Measurements from ENCODE around the gene WDR7. TPM values are rescaled to one million over a fixed set of nuclear protein-coding genes. Genes with fewer than 3 reads are reported as not detected.

Gene WDR7
- polyA plus RNA-seq, 5 donors, result 10.4 to 14.2 (median 12.1) TPM

DNA sequence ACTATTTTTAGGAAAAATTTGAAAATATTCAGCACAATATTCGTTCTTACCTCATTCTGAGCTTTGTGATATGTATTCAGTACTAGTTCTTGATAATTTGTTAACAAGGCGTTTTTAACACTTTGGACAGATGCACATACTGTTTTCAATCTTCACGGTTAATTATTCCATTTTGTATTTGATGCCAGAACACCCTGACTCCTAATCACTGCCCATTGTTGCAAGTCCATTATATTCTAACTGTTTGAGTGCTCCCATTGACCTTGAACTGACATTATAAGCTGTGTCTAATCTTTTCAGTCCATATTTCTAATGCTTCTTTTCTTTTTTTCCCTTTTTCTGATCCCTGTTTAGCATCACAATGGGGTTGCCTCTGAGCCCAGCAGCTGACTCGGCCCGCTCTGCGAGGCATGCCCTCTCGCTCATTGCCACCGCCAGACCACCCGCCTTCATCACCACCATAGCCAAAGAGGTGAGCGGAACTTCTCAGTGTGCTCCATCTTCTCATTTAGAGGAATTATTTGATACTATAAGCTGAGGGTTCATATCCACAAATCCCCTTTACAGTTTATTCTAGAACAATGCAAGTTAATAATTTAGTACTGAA, 284.4 kb downstream of the WDR7 start:
- peak; percentile 55 to 57 for DNase-seq

DNA sequence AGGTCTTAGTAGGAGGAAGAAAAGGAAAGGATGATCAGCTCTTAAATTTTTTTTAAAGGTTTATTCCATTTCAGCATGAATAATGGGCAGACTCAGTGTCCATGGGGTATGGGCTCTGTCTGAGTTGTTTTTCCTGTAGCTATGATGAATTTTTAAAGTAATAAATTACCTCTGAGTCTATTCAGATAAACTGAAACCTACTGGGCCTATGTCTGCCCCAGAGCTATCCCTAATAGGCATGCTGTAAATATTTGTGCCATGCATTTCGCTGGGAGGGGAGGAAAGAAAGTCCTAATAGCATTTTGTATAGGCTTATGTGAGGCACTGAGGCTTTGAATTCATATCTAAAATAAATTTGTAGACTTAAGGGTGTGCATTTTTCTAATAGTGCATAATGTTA, 285.3 kb downstream of the WDR7 start:
- DNase-seq, result no peak

DNA sequence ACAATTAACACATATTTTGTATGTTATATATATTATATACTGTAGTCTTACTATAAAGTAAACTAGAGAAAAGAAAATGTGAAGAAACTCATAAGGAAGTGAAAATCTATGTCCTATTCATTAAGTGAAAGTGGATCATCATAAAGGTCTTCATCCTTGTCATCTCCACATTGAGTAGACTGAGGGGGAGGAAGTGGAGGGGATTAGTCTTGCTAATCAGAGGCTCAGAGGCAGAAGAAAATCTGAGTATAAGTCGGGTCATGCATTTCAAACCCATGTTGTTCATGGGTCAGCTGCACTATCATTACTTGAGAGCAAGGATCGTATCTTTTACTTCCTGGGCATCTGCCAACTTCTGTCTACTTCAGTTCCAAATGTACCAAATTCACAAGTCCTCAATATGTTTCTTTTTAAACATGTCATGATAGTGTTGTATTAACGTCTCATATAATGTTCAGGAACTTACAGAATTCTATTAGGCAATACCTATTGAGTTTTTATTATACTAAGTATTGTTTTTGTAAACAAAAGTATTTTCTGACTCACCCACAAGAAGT, 286.8 kb downstream of the WDR7 start:
- no peak for DNase-seq

- DNase-seq, result no peak
These were observed 294.3 kb downstream of the WDR7 start for GRCh38 chr18:56945171-56946083.

DNA sequence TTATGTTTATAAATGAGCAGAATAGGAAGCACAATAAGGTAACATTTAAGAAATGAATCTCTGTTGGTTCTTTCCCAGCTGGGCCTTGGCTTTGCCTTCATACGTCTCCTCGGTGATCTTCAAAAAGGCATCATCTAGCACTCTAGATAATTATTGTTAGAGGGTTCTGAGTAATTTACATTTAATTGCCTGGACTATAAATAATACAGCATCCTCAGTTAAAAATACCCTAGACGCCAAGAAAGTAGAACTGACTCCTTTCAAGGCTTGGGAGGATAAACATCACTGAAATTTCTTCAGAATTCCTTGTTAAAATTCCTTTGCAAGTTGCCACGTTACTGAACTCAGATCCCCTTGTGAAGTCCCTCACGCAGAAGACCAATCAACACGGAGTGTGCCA, 296.1 kb downstream of the WDR7 start:
- no peak for DNase-seq

- DNase-seq, result no peak
These were observed 300.9 kb downstream of the WDR7 start for GRCh38 chr18:56952026-56952425.

- DNase-seq, result no peak
These were observed 302.5 kb downstream of the WDR7 start for GRCh38 chr18:56953428-56954198.

GRCh38 chr18:56955490-56955889, 304.3 kb downstream of the WDR7 start:
- no peak for DNase-seq

GRCh38 chr18:56959120-56959519, 308.0 kb downstream of the WDR7 start:
- DNase-seq, result no peak

DNA sequence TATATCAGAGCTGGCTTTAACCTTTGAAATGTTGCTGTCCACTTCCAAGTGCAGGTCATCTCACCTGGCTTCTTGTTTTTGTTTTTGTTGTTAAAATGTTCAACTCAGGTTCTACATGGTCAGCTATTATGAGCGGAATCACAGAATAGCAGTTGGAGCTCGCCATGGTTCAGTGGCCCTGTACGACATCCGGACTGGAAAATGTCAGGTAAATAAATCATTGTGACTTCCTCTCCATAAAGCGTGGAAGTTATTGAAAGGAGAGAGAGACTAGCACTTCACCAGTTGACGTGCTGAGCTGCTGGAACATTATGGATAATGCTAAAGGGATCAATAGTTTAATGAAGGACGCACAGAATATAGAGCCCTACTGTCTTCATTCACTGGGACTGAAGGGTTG, 311.2 kb downstream of the WDR7 start:
- DNase-seq, result no peak

GRCh38 chr18:56967035-56967434, 315.9 kb downstream of the WDR7 start:
- DNase-seq, result no peak

GRCh38 chr18:56973487-56973886, 322.3 kb downstream of the WDR7 start:
- no peak for DNase-seq

DNA sequence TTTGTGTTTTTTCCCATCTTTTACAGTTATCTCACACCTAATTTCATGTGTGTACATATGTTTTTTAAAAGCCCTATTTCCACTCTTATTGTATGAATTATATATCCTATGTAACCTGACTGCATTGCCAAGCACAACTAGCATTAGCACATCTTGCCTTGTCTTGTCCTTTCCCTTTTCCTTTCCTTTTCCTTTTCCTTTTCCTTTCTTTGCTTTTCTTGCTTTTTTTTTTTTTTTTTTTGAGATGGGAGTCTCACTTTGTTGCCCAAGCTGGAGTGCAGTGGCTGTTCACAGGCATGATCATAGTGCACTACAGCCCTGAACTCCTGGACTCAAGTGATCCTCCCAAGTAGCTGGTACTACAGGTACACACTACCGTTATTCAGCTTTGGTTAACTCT, 323.0 kb downstream of the WDR7 start:
- no peak for DNase-seq

DNA sequence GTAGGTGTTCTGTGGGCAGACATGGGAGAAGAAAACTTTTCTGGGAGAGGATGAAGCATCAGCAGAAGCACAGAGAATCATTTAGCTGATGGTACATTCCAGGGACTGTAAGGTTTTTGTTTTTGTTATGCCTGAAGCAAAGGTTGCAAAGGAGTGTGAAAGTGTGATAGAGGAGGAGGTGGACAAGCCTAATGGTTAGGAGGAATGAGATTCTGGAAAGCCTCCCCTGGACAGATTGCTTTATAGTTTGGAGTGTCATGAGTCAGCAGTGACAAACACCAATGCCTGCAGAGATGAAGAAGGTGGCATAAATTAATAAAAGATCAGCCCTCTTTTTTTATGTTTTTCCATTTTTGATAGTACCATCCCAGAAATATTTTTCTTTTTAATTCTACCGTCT, 324.1 kb downstream of the WDR7 start:
- DNase-seq, result no peak

DNA sequence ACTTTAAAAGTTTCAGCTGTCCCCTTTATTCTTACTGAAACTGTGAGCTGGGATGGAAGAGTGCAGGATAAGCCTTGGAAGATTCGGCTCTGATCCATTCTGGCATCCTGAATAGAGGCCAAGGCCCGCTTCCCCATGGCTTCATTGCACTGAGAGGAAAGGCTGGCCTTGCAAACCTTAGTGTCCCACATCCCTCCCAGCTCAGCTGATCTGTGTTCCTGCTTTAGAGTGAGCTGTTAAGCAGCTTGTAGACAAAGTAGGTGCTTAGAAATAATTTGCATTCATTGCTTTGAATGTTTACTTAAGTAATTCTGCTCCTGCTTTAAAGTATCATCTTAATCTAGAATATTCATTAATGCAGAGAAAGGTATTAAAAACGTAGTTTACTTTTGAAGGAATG, 326.1 kb downstream of the WDR7 start:
- DNase-seq, result no peak

DNA sequence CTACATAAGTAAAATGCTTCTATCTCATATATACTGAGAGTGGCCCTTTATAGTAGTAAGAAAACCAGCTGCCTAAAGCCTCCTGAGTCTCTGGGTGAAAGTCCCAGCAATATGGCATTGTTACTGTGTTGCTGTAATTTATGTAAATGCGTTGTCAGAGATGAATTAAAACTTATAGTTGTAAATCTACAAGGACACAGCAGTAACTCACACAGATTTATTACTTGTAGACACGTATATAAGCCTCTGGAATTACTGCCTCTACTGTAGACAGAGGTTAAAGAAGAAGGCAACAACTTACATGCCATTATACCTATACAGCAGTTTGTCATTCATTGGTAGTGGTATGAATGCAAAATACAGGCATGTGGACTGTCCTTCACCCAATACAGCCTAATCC, 326.6 kb downstream of the WDR7 start:
- no peak for DNase-seq

- DNase-seq, result no peak
These were observed 329.0 kb downstream of the WDR7 start for GRCh38 chr18:56980151-56980550.

DNA sequence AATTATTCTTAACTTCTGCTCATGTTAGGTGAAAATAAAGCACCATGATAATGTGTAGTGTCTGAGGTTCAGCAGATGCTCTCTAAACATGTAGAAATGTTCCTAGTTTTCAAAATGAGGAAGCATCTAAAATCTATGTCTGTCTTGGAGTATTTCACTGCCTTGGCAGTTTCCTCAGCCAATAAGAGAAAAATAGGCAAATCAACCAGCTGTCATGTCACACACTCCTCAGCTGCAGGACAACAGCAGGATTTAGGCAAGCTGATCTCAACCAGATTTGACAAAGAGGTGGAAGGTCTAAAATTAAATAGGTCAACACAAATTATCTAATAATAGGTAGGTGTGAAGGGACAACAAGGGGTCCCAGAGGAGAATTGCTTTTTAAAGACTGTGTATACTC, 331.6 kb downstream of the WDR7 start:
- DNase-seq, result no peak

DNA sequence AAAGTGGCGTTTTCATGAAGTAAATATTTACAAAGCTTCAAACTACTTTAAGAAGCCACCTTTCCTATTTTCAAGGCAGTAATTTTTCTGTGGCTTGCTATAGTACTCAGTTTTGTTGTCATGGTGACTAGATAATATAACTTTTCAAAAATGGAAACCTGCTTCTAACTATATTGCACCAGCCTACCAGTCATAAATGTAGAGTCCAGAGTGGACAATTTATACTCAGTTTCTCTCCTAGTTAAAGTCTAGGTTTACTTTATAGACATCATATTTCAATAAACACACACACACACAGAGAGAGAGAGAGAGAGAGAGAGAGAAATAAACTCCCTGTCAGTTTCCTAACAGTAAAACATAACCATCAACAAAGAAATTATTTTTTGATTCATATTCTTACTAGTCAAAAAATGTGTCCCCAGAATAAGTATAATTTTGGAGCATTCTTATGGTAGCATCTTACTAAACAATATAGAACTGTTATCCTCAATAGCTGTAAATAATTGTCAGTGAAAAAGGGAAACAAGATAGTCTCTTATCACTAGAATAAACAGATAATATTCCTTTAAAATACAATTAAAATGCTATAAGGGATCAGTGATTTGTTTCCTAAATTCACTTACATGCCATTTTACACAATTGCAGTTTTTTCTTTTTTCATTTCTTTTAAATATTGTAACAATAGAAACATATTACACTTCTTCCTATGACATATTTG, 332.3 kb downstream of the WDR7 start:
- DNase-seq, result no peak

GRCh38 chr18:56984731-56985130, 333.6 kb downstream of the WDR7 start:
- no peak for DNase-seq

GRCh38 chr18:56986829-56987228, 335.7 kb downstream of the WDR7 start:
- DNase-seq, result no peak

GRCh38 chr18:56987236-56987635, 336.1 kb downstream of the WDR7 start:
- no peak for DNase-seq
